IMR-90 (cell line): ENCODE measurements around the gene MCHR2. TPM values are rescaled to one million over a fixed set of nuclear protein-coding genes. Genes with fewer than 3 reads are reported as not detected.

ENCODE experiments used
- ATAC-seq: fragments of 200-7000 bp; cut with Tn5 transposase; 2 replicates; pipeline ENCODE4 v1.9.1; 2020; ENCODE audit warnings: low read depth, mild to moderate bottlenecking, moderate library complexity
- BruUV-seq: library from RNA; stranded (reverse); fragments of 400-500 nt; replicated peaks from 2 replicates; lab custom pipeline; 2021; lab: Mats Ljungman, UMichigan
- CTCF ChIA-PET: fragments of 300-600 bp; formaldehyde crosslinking; extraction: SDS; loops from one replicate; lab custom pipeline; 2021; ENCODE audit warnings: antibody characterized with exemption; lab: Yijun Ruan, JAX
- POLR2A ChIA-PET: fragments of 300-600 bp; sonication (Branson Sonifier 250); formaldehyde crosslinking; loops from one replicate; lab custom pipeline; 2022; ENCODE audit warnings: antibody characterized with exemption; ENCODE audit not compliant: unreplicated experiment; lab: Charles Lee
- DNase-seq: peaks from one replicate; pipeline ENCODE4 v3.0.0; 2013
- H2AFZ ChIP-seq: replicated peaks from 2 replicates; pipeline ENCODE3; 2013; ENCODE audit warnings: low read length, mild to moderate bottlenecking; ENCODE audit not compliant: poor library complexity
- H2AK5ac ChIP-seq: 2 replicates; pipeline ENCODE4 v1.6.1; 2013; ENCODE audit warnings: low read depth, low read length, inconsistent platforms
- H2AK9ac ChIP-seq: replicated peaks from 2 replicates; pipeline ENCODE3; 2013; ENCODE audit warnings: mild to moderate bottlenecking, low read depth, low read length, moderate library complexity; ENCODE audit not compliant: poor library complexity
- H2BK120ac ChIP-seq: 2 replicates; pipeline ENCODE4 v1.6.1; 2013; ENCODE audit warnings: low read depth, low read length, inconsistent platforms
- H2BK15ac ChIP-seq: 3 replicates; pipeline ENCODE4 v1.6.1; 2013; ENCODE audit warnings: low read depth, low read length, inconsistent platforms
- H2BK20ac ChIP-seq: 2 replicates; pipeline ENCODE4 v1.6.1; 2013; ENCODE audit warnings: low read depth, mild to moderate bottlenecking, inconsistent platforms, low read length, moderate library complexity
- H2BK5ac ChIP-seq: 2 replicates; pipeline ENCODE4 v1.6.1; 2013; ENCODE audit warnings: mild to moderate bottlenecking, low read depth, low read length, inconsistent platforms; ENCODE audit not compliant: poor library complexity, severe bottlenecking
- H3K14ac ChIP-seq: replicated peaks from 2 replicates; pipeline ENCODE4 v1.6.1; 2013; ENCODE audit warnings: low read depth, low read length, inconsistent platforms
- H3K18ac ChIP-seq: 2 replicates; pipeline ENCODE4 v1.6.1; 2013; ENCODE audit warnings: low read depth, low read length, control low read depth
- H3K23ac ChIP-seq: 2 replicates; pipeline ENCODE4 v1.6.1; 2013; ENCODE audit warnings: low read depth, low read length, inconsistent platforms
- H3K27ac ChIP-seq: 2 replicates; pipeline ENCODE4 v1.5.1; 2013; ENCODE audit warnings: mild to moderate bottlenecking, control low read depth, low read length; ENCODE audit not compliant: insufficient read depth
- H3K27me3 ChIP-seq: 2 replicates; pipeline ENCODE4 v1.6.1; 2013; ENCODE audit warnings: low read length; ENCODE audit not compliant: control insufficient read depth, insufficient read depth
- H3K36me3 ChIP-seq: 2 replicates; pipeline ENCODE4 v1.6.1; 2013; ENCODE audit warnings: low read length, mixed read lengths; ENCODE audit not compliant: control insufficient read depth, insufficient read depth
- H3K4ac ChIP-seq: 2 replicates; pipeline ENCODE4 v1.6.1; 2013; ENCODE audit warnings: low read depth, low read length, inconsistent platforms
- H3K4me1 ChIP-seq: 2 replicates; pipeline ENCODE4 v1.6.1; 2013; ENCODE audit warnings: low read length, mixed read lengths; ENCODE audit not compliant: control insufficient read depth, insufficient read depth
- H3K4me2 ChIP-seq: 2 replicates; pipeline ENCODE4 v1.6.1; 2013; ENCODE audit warnings: low read depth, mild to moderate bottlenecking, control low read depth, low read length, moderate library complexity
- H3K4me3 ChIP-seq: 2 replicates; pipeline ENCODE4 v1.5.1; 2013; ENCODE audit warnings: low read depth, mild to moderate bottlenecking, control low read depth, low read length, moderate library complexity; ENCODE audit not compliant: insufficient read depth
- H3K56ac ChIP-seq: 2 replicates; pipeline ENCODE4 v1.6.1; 2013; ENCODE audit warnings: low read length, inconsistent platforms; ENCODE audit not compliant: insufficient read depth; ENCODE audit errors: extremely low read depth
- H3K79me1 ChIP-seq, 2 experiments: 2 replicates each; pipeline ENCODE4 v1.6.1; 2013; ENCODE audit warnings: low read length in 2 of 2, inconsistent platforms in 1 of 2, low read depth in 1 of 2
- H3K9ac ChIP-seq: 2 replicates; pipeline ENCODE4 v1.6.1; 2013; ENCODE audit warnings: low read depth, low read length, control low read depth
- H3K9me1 ChIP-seq: 2 replicates; pipeline ENCODE4 v1.6.1; 2013; ENCODE audit warnings: low read length, inconsistent platforms; ENCODE audit not compliant: insufficient read depth
- H3K9me3 ChIP-seq: 2 replicates; pipeline ENCODE4 v1.6.1; 2013; ENCODE audit warnings: low read length; ENCODE audit not compliant: control insufficient read depth, insufficient read depth
- H4K20me1 ChIP-seq: 2 replicates; pipeline ENCODE4 v1.6.1; 2013; ENCODE audit warnings: low read length, inconsistent platforms; ENCODE audit not compliant: insufficient read depth
- H4K5ac ChIP-seq: 2 replicates; pipeline ENCODE4 v1.6.1; 2013; ENCODE audit warnings: mild to moderate bottlenecking, low read depth, low read length, control low read depth
- H4K8ac ChIP-seq, 2 experiments: 2 replicates each; pipeline ENCODE4 v1.6.1; 2013; ENCODE audit warnings: low read depth in 2 of 2, low read length in 2 of 2, control low read depth in 1 of 2, inconsistent platforms in 1 of 2
- H4K91ac ChIP-seq: 2 replicates; pipeline ENCODE4 v1.6.1; 2013; ENCODE audit warnings: low read depth, low read length, inconsistent platforms; ENCODE audit not compliant: insufficient read depth
- CEBPB ChIP-seq: IDR thresholded peaks from 2 replicates; pipeline ENCODE4 v1.6.1; 2012; ENCODE audit warnings: low read depth, low read length, improper control_type of control experiment
- CHD1 ChIP-seq: IDR thresholded peaks from 2 replicates; pipeline ENCODE4 v1.6.1; 2012; ENCODE audit warnings: low read depth, low read length, improper control_type of control experiment
- MAZ ChIP-seq: IDR thresholded peaks from 2 replicates; pipeline ENCODE4 v1.6.1; 2012; ENCODE audit warnings: low read depth, mild to moderate bottlenecking, low read length, improper control_type of control experiment, moderate library complexity, borderline replicate concordance
- NFE2L2 ChIP-seq: fragments of 150-350 bp; IDR thresholded peaks from 2 replicates; pipeline ENCODE4 v1.6.1; 2016; ENCODE audit warnings: low read depth, mild to moderate bottlenecking, low read length
- RFX5 ChIP-seq: IDR thresholded peaks from 2 replicates; pipeline ENCODE4 v1.8.0; 2012; ENCODE audit warnings: low read depth, mild to moderate bottlenecking, low read length, moderate library complexity
- SMC3 ChIP-seq: fragments of 150-350 bp; IDR thresholded peaks from 2 replicates; pipeline ENCODE4 v1.6.1; 2016; ENCODE audit warnings: low read depth, mild to moderate bottlenecking, antibody characterized with exemption, low read length, moderate library complexity
- WGBS, 2 experiments: methylation state at CpG; one replicate each; pipeline versions ENCODE4 v1.1.5 to v1.1.7; 2013; ENCODE audit warnings: missing lambda C conversion rate in 2 of 2; ENCODE audit not compliant: insufficient read length in 1 of 2; ENCODE audit errors: extremely low coverage in 2 of 2; 5-methylcytosine and 5-hydroxymethylcytosine counted together
- dilution Hi-C: fragments of 300-500 bp; cut with HindIII; formaldehyde crosslinking; loops from one replicate; pipeline ENCODE4 v1.14.3; 2018; ENCODE audit warnings: low sequenced_read_pairs; ENCODE audit not compliant: unreplicated experiment
- in situ Hi-C: fragments of 300-500 bp; cut with MboI; formaldehyde crosslinking; loops from 3 replicates; pipeline ENCODE4 v1.14.3; 2019; ENCODE audit warnings: low sequenced_read_pairs, inconsistent platforms, mixed read lengths
- intact Hi-C: fragments of 100-400 bp; cut with micrococcal nuclease; formaldehyde crosslinking; loops from 2 replicates; pipeline ENCODE4 v1.10.0; 2022
- polyA plus RNA-seq, 3 experiments: library from polyadenylated mRNA; depleted of rRNA; stranded (reverse); fragments of >200 nt; gene quantifications; 2 replicates each; pipeline ENCODE4 v1.2.3, GENCODE V29; 2012; ENCODE audit warnings: low replicate concordance in 1 of 3
- total RNA-seq: library from RNA; depleted of rRNA; stranded (reverse); fragments of >200 nt; gene quantifications from 2 replicates; pipeline ENCODE4 v1.2.3, GENCODE V29; 2012
- TF ChIP-seq, protein P1 (sequence below): fragments of 150-350 bp; IDR thresholded peaks from 2 replicates; pipeline ENCODE4 v1.6.1; 2017; ENCODE audit warnings: mild to moderate bottlenecking, antibody characterized with exemption, low read length, low read depth
- TF ChIP-seq, protein P2 (sequence below): fragments of 150-350 bp; IDR thresholded peaks from 2 replicates; pipeline ENCODE4 v1.6.1; 2016; ENCODE audit warnings: low read depth, mild to moderate bottlenecking, low read length, moderate library complexity, borderline replicate concordance

Gene MCHR2
- total and polyA plus RNA-seq, 2 of the 4 experiments (the other 2 are of a cell fraction), result not detected

DNA sequence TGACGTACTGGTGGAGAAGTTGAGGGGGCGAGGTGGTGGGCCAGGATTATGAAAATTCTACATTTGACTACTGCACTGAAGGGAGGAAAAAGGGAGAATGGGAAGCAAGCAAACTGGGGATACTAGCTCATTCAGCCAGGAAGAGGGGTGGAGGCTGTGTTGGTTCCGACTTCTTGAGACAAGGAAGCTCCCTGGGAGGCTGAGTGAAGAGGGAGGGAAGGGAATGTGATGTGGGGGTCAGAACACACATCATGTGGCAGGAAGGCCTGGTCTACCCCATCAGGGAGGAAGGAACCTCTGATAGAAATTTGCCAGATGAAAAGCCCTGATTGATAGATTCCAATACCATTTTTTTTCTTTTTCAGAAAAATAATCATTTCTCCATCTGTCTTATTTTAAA lies 28.8 kb upstream of the MCHR2 start:
- BruUV-seq, result no TSS peak
- CTCF ChIA-PET, result no interaction called here
- no peaks in the 10 kb centered on the region for H3K9me1 ChIP-seq
- intact Hi-C loops, result no loop called here
- WGBS, 2 experiments, result 100% methylated on average over 1 of the region's 3 CpGs; no CpG with 5 or more reads in 1 of the 2 experiments
- no peak overlapping the region for H3K27ac ChIP-seq
- H2BK15ac ChIP-seq, result no peak overlapping the region
- no peak for TF ChIP-seq NFE2L2
- no peak for TF ChIP-seq SMC3
- no peak for TF ChIP-seq CHD1
- no peak for TF ChIP-seq RFX5
- TF ChIP-seq MAZ, result no peak
- no peak for TF ChIP-seq CEBPB
- TF ChIP-seq, protein P1, sequence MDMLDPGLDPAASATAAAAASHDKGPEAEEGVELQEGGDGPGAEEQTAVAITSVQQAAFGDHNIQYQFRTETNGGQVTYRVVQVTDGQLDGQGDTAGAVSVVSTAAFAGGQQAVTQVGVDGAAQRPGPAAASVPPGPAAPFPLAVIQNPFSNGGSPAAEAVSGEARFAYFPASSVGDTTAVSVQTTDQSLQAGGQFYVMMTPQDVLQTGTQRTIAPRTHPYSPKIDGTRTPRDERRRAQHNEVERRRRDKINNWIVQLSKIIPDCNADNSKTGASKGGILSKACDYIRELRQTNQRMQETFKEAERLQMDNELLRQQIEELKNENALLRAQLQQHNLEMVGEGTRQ, result no peak
- TF ChIP-seq, protein P2, sequence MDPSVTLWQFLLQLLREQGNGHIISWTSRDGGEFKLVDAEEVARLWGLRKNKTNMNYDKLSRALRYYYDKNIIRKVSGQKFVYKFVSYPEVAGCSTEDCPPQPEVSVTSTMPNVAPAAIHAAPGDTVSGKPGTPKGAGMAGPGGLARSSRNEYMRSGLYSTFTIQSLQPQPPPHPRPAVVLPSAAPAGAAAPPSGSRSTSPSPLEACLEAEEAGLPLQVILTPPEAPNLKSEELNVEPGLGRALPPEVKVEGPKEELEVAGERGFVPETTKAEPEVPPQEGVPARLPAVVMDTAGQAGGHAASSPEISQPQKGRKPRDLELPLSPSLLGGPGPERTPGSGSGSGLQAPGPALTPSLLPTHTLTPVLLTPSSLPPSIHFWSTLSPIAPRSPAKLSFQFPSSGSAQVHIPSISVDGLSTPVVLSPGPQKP, result no peak
- no peak overlapping the region for H2AK5ac ChIP-seq
- H2BK120ac ChIP-seq, result no peak overlapping the region
- POLR2A ChIA-PET, result no interaction called here
- H4K8ac ChIP-seq, result no peak overlapping the region
- H2AK9ac ChIP-seq, result no peak overlapping the region
- H3K4me3 ChIP-seq, result no peak overlapping the region
- H3K23ac ChIP-seq, result no peak overlapping the region
- no peak overlapping the region for H4K91ac ChIP-seq
- no peak for DNase-seq
- H3K79me1 ChIP-seq, result no peaks in the 10 kb centered on the region
- no peak for ATAC-seq
- H3K4me1 ChIP-seq, result no peaks in the 10 kb centered on the region
- in situ Hi-C loops, result no loop called here
- H2AFZ ChIP-seq, result no peak overlapping the region
- H3K27me3 ChIP-seq, result no peaks in the 10 kb centered on the region
- H2BK20ac ChIP-seq, result no peak overlapping the region
- H3K9me3 ChIP-seq, result no peaks in the 10 kb centered on the region
- H4K5ac ChIP-seq, result no peak overlapping the region
- H3K56ac ChIP-seq, result no peak overlapping the region
- no peak overlapping the region for H2BK5ac ChIP-seq
- H3K36me3 ChIP-seq, result no peaks in the 10 kb centered on the region
- no peak overlapping the region for H3K4ac ChIP-seq
- H3K4me2 ChIP-seq, result no peak overlapping the region
- no peak overlapping the region for H3K14ac ChIP-seq
- no peak overlapping the region for H3K9ac ChIP-seq
- dilution Hi-C loops, result no loop called here
- no peaks in the 10 kb centered on the region for H4K20me1 ChIP-seq
- H3K18ac ChIP-seq, result no peak overlapping the region
